GM12878 (cell line): ENCODE results near the gene FIBCD1. TPM values are rescaled to one million over a fixed set of nuclear protein-coding genes. Genes with fewer than 3 reads are reported as not detected.

Experiments used
- ATAC-seq: fragments of 200-7000 bp; cut with Tn5 transposase; 3 replicates; pipeline ENCODE4 v1.9.1; 2020; ENCODE audit warnings: mild to moderate bottlenecking, moderate library complexity
- BruUV-seq: library from RNA; stranded (reverse); fragments of 400-500 nt; replicated peaks from 2 replicates; lab custom pipeline; 2021; lab: Mats Ljungman, UMichigan
- CTCF ChIA-PET: fragments of 300-600 bp; sonication (Branson Sonifier 250); formaldehyde crosslinking; extraction: SDS; loops from one replicate; lab custom pipeline; 2021; ENCODE audit warnings: inconsistent platforms; lab: Yijun Ruan, JAX
- POLR2A ChIA-PET: fragments of 350-600 bp; formaldehyde crosslinking; extraction: SDS; loops from one replicate; lab custom pipeline; 2021; ENCODE audit warnings: inconsistent platforms; lab: Charles Lee
- RAD21 ChIA-PET: fragments of 300-600 bp; sonication (Branson Sonifier 250); formaldehyde crosslinking; loops from one replicate; lab custom pipeline; 2023; ENCODE audit warnings: antibody characterized with exemption; ENCODE audit not compliant: unreplicated experiment; lab: Charles Lee
- SMC1A ChIA-PET: fragments of 300-600 bp; sonication (Branson Sonifier 250); formaldehyde crosslinking; loops from one replicate; lab custom pipeline; 2023; ENCODE audit not compliant: unreplicated experiment, uncharacterized antibody; lab: Charles Lee
- DNase-seq: peaks from one replicate; pipeline ENCODE4 v3.0.0-alpha.2; 2011; ENCODE audit warnings: low read depth, low spot score
- FAIRE-seq: peaks from 3 replicates; lab custom pipeline; 2011; peaks lifted over from hg19 to GRCh38; lab: Jason Lieb, UNC
- H2AFZ ChIP-seq: 2 replicates; pipeline ENCODE4 v1.6.0; 2011; ENCODE audit warnings: low read depth, low read length, control low read depth; ENCODE audit not compliant: control insufficient read depth
- H3K27ac ChIP-seq: 2 replicates; pipeline ENCODE4 v1.5.1; 2011; ENCODE audit warnings: control low read depth; ENCODE audit not compliant: control insufficient read depth, insufficient read depth
- H3K27me3 ChIP-seq, 2 experiments: replicated peaks in 1 of 2; 2 replicates each; pipeline versions ENCODE4 v1.6.0 to v1.6.1; 2011; ENCODE audit warnings: low read length in 1 of 2; ENCODE audit not compliant: control insufficient read depth in 2 of 2, insufficient read depth in 2 of 2
- H3K36me3 ChIP-seq, 2 experiments: 2 replicates each; pipeline ENCODE4 v1.5.1; 2011; ENCODE audit warnings: low read length in 1 of 2; ENCODE audit not compliant: control insufficient read depth in 2 of 2, insufficient read depth in 2 of 2
- H3K4me1 ChIP-seq: 2 replicates; pipeline ENCODE4 v1.6.1; 2011; ENCODE audit warnings: mild to moderate bottlenecking, low read length, moderate library complexity, mixed read lengths; ENCODE audit not compliant: control insufficient read depth, insufficient read depth
- H3K4me2 ChIP-seq: 2 replicates; pipeline ENCODE4 v1.6.0; 2011; ENCODE audit warnings: control low read depth; ENCODE audit not compliant: control insufficient read depth, insufficient read depth
- H3K4me3 ChIP-seq: fragments of 200-600 bp; sonication (generic); 2 replicates; pipeline ENCODE4 v1.5.1; 2016
- H3K79me2 ChIP-seq: 2 replicates; pipeline ENCODE4 v1.6.0; 2011; ENCODE audit warnings: low read length; ENCODE audit not compliant: control insufficient read depth, insufficient read depth
- H3K9ac ChIP-seq: 2 replicates; pipeline ENCODE4 v1.8.0; 2011; ENCODE audit warnings: low read length, control low read depth, mixed read lengths; ENCODE audit not compliant: control insufficient read depth, insufficient read depth
- H3K9me3 ChIP-seq: replicated peaks from 3 replicates; pipeline ENCODE4 v1.5.1; 2011; ENCODE audit warnings: mild to moderate bottlenecking, low read length; ENCODE audit not compliant: control insufficient read depth, insufficient read depth
- H4K20me1 ChIP-seq: 2 replicates; pipeline ENCODE4 v1.6.0; 2011; ENCODE audit not compliant: control insufficient read depth, insufficient read depth
- EED ChIP-seq: sonication (generic); IDR thresholded peaks from 2 replicates; pipeline ENCODE4 v1.6.1; 2016; ENCODE audit warnings: antibody characterized with exemption, low read depth
- GABPA ChIP-seq: IDR thresholded peaks from 2 replicates; pipeline ENCODE4 v1.6.1; 2014; ENCODE audit warnings: antibody characterized with exemption, low read depth, mild to moderate bottlenecking, inconsistent platforms
- SMARCA5 ChIP-seq: fragments of 450-650 bp; IDR thresholded peaks from 2 replicates; pipeline ENCODE4 v1.6.1; 2017; ENCODE audit warnings: mild to moderate bottlenecking
- STAT1 ChIP-seq: fragments of 450-650 bp; conservative IDR thresholded peaks from 2 replicates; pipeline ENCODE4 v1.6.1; 2014; ENCODE audit warnings: antibody characterized with exemption, mild to moderate bottlenecking
- TCF12 ChIP-seq: IDR thresholded peaks from 2 replicates; pipeline ENCODE4 v1.6.1; 2011; ENCODE audit warnings: low read depth, mild to moderate bottlenecking, low read length
- YY1 ChIP-seq: IDR thresholded peaks from 2 replicates; pipeline ENCODE4 v1.6.1; 2011; ENCODE audit warnings: low read depth, mild to moderate bottlenecking, low read length
- WGBS: methylation state at CpG from one replicate; pipeline ENCODE4 v1.1.6; 2016; ENCODE audit warnings: low lambda C conversion rate; ENCODE audit not compliant: insufficient replicate concordance, insufficient coverage; ENCODE audit errors: missing lambda C conversion rate; 5-methylcytosine and 5-hydroxymethylcytosine counted together
- in situ Hi-C: fragments of 300-500 bp; cut with MboI; formaldehyde crosslinking; loops from 9 replicates; pipeline ENCODE4 v1.14.3; 2018; ENCODE audit warnings: mixed read lengths
- intact Hi-C: fragments of 100-400 bp; cut with micrococcal nuclease; formaldehyde crosslinking; loops from one replicate; pipeline ENCODE4 v1.14.2; 2022; ENCODE audit not compliant: unreplicated experiment
- polyA plus RNA-seq, 11 experiments: library from polyadenylated mRNA; depleted of rRNA in 4 of 11; unstranded in 6 of 11; stranded (reverse) in 5 of 11; fragments of >200 nt; fragmentation: Nextera tagmentation in 4 of 11; fragmentation: Illumina TruSeq in 1 of 11; extraction: Ambion mirVana in 4 of 11; extraction: Trizol in 1 of 11; gene quantifications; 1 replicate in 1 of 11; 2 replicates in 10 of 11; pipeline versions ENCODE4 v1.2.1 to v1.2.3, GENCODE V29; 2011 to 2016; ENCODE audit warnings: inconsistent platforms in 2 of 11, missing spikeins in 2 of 11, low read depth in 1 of 11
- total RNA-seq, 4 experiments: library from RNA; depleted of rRNA in 3 of 4; stranded (reverse); fragments of >200 nt in 3 of 4; fragmentation: Illumina TruSeq in 1 of 4; extraction: Trizol in 1 of 4; gene quantifications; 2 replicates each; pipeline versions ENCODE4 v1.2.1 to v1.2.3, GENCODE V29; 2013 to 2021
- TF ChIP-seq, protein P1 (sequence below): IDR thresholded peaks from 2 replicates; pipeline ENCODE4 v1.6.1; 2011; ENCODE audit warnings: borderline replicate concordance, low read depth, mild to moderate bottlenecking, moderate library complexity, low read length; ENCODE audit not compliant: insufficient read depth, poor library complexity, severe bottlenecking
- TF ChIP-seq, protein P2 (sequence below): fragments of 450-650 bp; IDR thresholded peaks from 2 replicates; pipeline ENCODE4 v1.6.1; 2016; ENCODE audit warnings: mild to moderate bottlenecking
- TF ChIP-seq, protein P3 (sequence below): IDR thresholded peaks from 2 replicates; pipeline ENCODE4 v1.6.1; 2011; ENCODE audit warnings: borderline replicate concordance, low read depth, mild to moderate bottlenecking, moderate library complexity, mixed read lengths, low read length; ENCODE audit not compliant: insufficient read depth; ENCODE audit errors: extremely low read length

Gene FIBCD1
- total and polyA plus RNA-seq, 10 of the 15 experiments (the other 5 are each of a cell fraction or from before 2014, with no cell fraction given), result 0.04 to 0.95 (median 0.25) TPM; not detected in 6

DNA sequence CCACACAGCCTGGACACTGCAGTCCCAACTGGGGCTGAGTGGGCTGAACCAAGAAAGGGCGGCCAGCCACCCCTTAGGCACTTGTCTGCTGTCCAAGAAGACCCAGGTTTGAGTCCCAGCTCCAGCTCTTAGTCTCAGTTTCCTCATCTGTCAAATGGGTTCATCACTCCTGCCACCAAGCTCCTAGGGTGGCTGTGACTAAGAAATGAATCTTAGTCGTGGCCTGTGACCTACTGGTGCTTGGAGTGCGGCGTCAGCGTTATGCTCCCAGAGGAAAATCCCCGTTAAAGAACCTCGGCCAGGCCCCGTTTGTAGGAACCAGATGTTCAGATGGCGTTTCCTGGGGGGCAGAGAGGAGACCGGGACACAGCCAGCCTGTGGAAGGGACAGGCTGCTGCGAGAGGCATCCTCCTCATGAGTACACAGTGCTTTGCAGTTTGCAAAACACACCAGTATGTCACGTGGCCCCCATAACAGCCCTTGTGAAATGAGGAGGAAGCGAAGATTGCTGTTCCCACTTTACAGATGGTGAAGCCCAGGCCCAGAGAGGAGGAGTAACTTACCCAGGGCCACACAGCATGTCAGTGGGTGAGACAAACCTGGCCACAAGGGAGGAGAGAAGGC, 3.3 kb downstream of the FIBCD1 start:
- Histone ChIP-seq H3K27me3 (peaks cover 6 to 25% of the 10 kb centered on the region in 2 experiments), H3K27ac (no peak overlapping the region), H3K9me3 (no peaks in the 10 kb centered on the region), H3K4me3 (no peak overlapping the region), H3K36me3 (no peaks in the 10 kb centered on the region), H4K20me1 (peaks cover 9% of the 10 kb centered on the region), H3K79me2 (no peaks in the 10 kb centered on the region), H3K4me2 (no peak overlapping the region), H2AFZ (no peak overlapping the region), H3K4me1 (peaks cover 19% of the 10 kb centered on the region), H3K9ac (no peak overlapping the region)
- intact Hi-C loops, result loop anchor here (10.0 kb wide), 1 partner anchor 109 kb away; no protein-coding TSS in a partner anchor
- ChIA-PET CTCF (interaction anchor here (0.8 to 7.8 kb wide), 6 partner anchors 9 to 235 kb away, joined by 3 to 89 read pairs (median 4); no protein-coding TSS in a partner anchor), SMC1A (interaction anchor here (1.0 to 3.0 kb wide), 5 partner anchors 8 to 71 kb away, joined by 4 to 13 read pairs (median 6); no protein-coding TSS in a partner anchor), POLR2A (interaction anchor here (0.6 kb wide), 1 partner anchor 117 kb away, joined by 6 read pairs; no protein-coding TSS in a partner anchor), RAD21 (interaction anchor here (2.2 kb wide), 1 partner anchor 66 kb away, joined by 7 read pairs; no protein-coding TSS in a partner anchor)
- FAIRE-seq, result no peak
- TF ChIP-seq, protein P1, sequence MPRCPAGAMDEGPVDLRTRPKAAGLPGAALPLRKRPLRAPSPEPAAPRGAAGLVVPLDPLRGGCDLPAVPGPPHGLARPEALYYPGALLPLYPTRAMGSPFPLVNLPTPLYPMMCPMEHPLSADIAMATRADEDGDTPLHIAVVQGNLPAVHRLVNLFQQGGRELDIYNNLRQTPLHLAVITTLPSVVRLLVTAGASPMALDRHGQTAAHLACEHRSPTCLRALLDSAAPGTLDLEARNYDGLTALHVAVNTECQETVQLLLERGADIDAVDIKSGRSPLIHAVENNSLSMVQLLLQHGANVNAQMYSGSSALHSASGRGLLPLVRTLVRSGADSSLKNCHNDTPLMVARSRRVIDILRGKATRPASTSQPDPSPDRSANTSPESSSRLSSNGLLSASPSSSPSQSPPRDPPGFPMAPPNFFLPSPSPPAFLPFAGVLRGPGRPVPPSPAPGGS, result no peak
- TF ChIP-seq YY1, result no peak
- no peak for TF ChIP-seq EED
- TF ChIP-seq, protein P2, sequence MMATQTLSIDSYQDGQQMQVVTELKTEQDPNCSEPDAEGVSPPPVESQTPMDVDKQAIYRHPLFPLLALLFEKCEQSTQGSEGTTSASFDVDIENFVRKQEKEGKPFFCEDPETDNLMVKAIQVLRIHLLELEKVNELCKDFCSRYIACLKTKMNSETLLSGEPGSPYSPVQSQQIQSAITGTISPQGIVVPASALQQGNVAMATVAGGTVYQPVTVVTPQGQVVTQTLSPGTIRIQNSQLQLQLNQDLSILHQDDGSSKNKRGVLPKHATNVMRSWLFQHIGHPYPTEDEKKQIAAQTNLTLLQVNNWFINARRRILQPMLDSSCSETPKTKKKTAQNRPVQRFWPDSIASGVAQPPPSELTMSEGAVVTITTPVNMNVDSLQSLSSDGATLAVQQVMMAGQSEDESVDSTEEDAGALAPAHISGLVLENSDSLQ, result no peak
- TF ChIP-seq SMARCA5, result 0 out of 2 replicates have a peak, but pooled peaks have one; percentile 45
- TF ChIP-seq, protein P3, sequence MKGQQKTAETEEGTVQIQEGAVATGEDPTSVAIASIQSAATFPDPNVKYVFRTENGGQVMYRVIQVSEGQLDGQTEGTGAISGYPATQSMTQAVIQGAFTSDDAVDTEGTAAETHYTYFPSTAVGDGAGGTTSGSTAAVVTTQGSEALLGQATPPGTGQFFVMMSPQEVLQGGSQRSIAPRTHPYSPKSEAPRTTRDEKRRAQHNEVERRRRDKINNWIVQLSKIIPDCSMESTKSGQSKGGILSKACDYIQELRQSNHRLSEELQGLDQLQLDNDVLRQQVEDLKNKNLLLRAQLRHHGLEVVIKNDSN, result peak; percentile 25
- no peak for TF ChIP-seq GABPA
- TF ChIP-seq STAT1, result no peak
- TF ChIP-seq TCF12, result no peak
- 45% methylated on average over 12 of the region's 13 CpGs for WGBS
- in situ Hi-C loops, result no loop called here
- BruUV-seq, result no TSS peak
- no peak for ATAC-seq
- DNase-seq, result no peak
